ENCODE measurements around the gene H2BW1. TPM values are rescaled to one million over a fixed set of nuclear protein-coding genes. Genes with fewer than 3 reads are reported as not detected.
"Not testable (repeated sequence)": the region's sequence is repeated elsewhere in the genome, so short reads cannot be mapped to it uniquely, and the experiment has no call there.

Gene H2BW1
- total and polyA plus RNA-seq, 2 of the 13 experiments (the other 11 are each of a cell fraction or from before 2014, with no cell fraction given): not detected

GRCh38 chrX:104013606-104014005 is at the start of gene H2BW1 (continued):
- TF ChIP-seq DBP (CRISPR knock-in tag; IDR thresholded peaks at IDR 0.05; ENCODE audit: not compliant biosample characterization): no peak

GRCh38 chrX:104062636-104063035 is 49.1 kb upstream of the H2BW1 start:
- H3K27ac ChIP-seq (ENCODE audit: extremely low read length, insufficient read depth, low read length); H3K4me3 ChIP-seq (replicated peaks in 1 of 3; ENCODE audit: insufficient read depth in 1 of 3, low read depth in 2 of 3, low read length in 3 of 3); H4K20me1 ChIP-seq (ENCODE audit: insufficient read depth, low read length); H3K27me3 ChIP-seq (ENCODE audit: control insufficient read depth in 1 of 2, insufficient read depth in 2 of 2, low read length in 2 of 2); H3K9ac ChIP-seq (ENCODE audit: insufficient read depth, low read depth, low read length); H3K79me2 ChIP-seq (ENCODE audit: insufficient read depth, low read length); POLR2A ChIA-PET; BruUV-seq (replicated peaks); FAIRE-seq; intact Hi-C loops (cut with micrococcal nuclease; ENCODE audit: unreplicated experiment); CTCF ChIA-PET (ENCODE audit: low intra/inter-chr PET ratio, low total read pairs); DNase-seq (ENCODE audit: low spot score); H3K4me2 ChIP-seq (ENCODE audit: low read depth, low read length); H2AFZ ChIP-seq (ENCODE audit: low read length); H3K4me1 ChIP-seq (ENCODE audit: insufficient read depth, low read length); in situ Hi-C loops (cut with HindIII; ENCODE audit: extremely low pct_ligation_motif_present, low pct_unique_long_range_greater_than_20kb); H3K9me3 ChIP-seq (ENCODE audit: low read length); H3K36me3 ChIP-seq (replicated peaks in 1 of 2; ENCODE audit: control insufficient read depth in 1 of 2, insufficient read depth in 2 of 2, low read length in 2 of 2); ATAC-seq: not testable (repeated sequence)
- no CpG with 5 or more reads among the region's 18 CpGs for WGBS (ENCODE audit: low lambda C conversion rate)

- intact Hi-C loops (cut with micrococcal nuclease; ENCODE audit: unreplicated experiment); FAIRE-seq; ATAC-seq; H3K4me3 ChIP-seq (replicated peaks in 1 of 3; ENCODE audit: insufficient read depth in 1 of 3, low read depth in 2 of 3, low read length in 3 of 3); H4K20me1 ChIP-seq (ENCODE audit: insufficient read depth, low read length); H2AFZ ChIP-seq (ENCODE audit: low read length); H3K9me3 ChIP-seq (ENCODE audit: low read length); BruUV-seq (replicated peaks); DNase-seq (ENCODE audit: low spot score); H3K27ac ChIP-seq (ENCODE audit: extremely low read length, insufficient read depth, low read length); H3K79me2 ChIP-seq (ENCODE audit: insufficient read depth, low read length); POLR2A ChIA-PET; H3K27me3 ChIP-seq (ENCODE audit: control insufficient read depth in 1 of 2, insufficient read depth in 2 of 2, low read length in 2 of 2); CTCF ChIA-PET (ENCODE audit: low intra/inter-chr PET ratio, low total read pairs); H3K4me2 ChIP-seq (ENCODE audit: low read depth, low read length); H3K9ac ChIP-seq (ENCODE audit: insufficient read depth, low read depth, low read length); in situ Hi-C loops (cut with HindIII; ENCODE audit: extremely low pct_ligation_motif_present, low pct_unique_long_range_greater_than_20kb); H3K36me3 ChIP-seq (replicated peaks in 1 of 2; ENCODE audit: control insufficient read depth in 1 of 2, insufficient read depth in 2 of 2, low read length in 2 of 2); H3K4me1 ChIP-seq (ENCODE audit: insufficient read depth, low read length): not testable (repeated sequence)
- WGBS (ENCODE audit: low lambda C conversion rate): no CpG with 5 or more reads among the region's 13 CpGs
Measured at GRCh38 chrX:104054956-104055355, 41.4 kb upstream of the H2BW1 start.
